HTERT RPE-1 (cell line): ENCODE results near the gene PCDHA8.
"Not testable (repeated sequence)": the region's sequence is repeated elsewhere in the genome, so short reads cannot be mapped to it uniquely, and the experiment has no call there.

Source experiments
- in situ Hi-C: fragments of 300-500 bp; cut with MboI; formaldehyde crosslinking; loops from 4 replicates; pipeline ENCODE4 v1.14.3; 2020; ENCODE audit warnings: low sequenced_read_pairs

Gene PCDHA8

DNA sequence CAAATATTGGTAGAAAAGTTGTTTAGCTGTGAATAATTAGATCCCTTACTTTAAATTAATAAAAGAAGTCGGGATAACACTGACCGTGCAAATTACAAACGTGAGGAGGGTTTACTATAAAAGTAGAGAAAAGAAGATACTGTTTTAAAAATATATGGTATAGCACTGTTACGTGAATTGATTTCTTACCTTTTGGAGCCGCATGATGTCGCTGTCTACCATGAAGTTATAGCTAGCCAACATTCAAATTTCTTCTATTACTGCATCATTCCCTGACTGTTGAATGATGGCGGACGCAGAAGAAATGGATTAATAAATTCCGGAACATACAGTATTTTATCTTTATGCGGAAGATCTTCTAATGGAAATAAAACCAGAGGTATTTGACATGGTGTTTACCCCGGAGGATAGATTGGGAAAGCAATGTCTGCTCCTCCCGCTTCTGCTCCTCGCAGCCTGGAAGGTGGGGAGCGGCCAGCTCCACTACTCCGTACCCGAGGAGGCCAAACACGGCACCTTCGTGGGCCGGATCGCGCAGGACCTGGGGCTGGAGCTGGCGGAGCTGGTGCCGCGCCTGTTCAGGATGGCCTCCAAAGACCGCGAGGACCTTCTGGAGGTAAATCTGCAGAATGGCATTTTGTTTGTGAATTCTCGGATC is 13.2 kb upstream of the PCDHA8 start, which contains the start of gene PCDHA6:
Gene PCDHA6 (plus strand): TSS at position 257 of the 658 bp plus-strand sequence. CDS start 132 bp downstream, at position 389.
- in situ Hi-C loops = no loop called here

DNA sequence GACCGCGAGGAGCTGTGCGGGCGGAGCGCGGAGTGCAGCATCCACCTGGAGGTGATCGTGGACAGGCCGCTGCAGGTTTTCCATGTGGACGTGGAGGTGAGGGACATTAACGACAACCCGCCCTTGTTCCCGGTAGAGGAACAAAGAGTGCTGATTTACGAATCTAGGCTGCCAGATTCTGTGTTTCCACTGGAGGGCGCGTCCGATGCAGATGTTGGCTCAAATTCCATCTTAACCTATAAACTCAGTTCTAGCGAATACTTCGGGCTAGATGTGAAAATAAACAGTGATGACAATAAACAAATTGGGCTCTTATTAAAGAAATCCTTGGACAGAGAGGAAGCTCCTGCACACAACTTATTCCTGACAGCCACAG is 12.6 kb upstream of the PCDHA8 start:
- in situ Hi-C loops = no loop called here

DNA sequence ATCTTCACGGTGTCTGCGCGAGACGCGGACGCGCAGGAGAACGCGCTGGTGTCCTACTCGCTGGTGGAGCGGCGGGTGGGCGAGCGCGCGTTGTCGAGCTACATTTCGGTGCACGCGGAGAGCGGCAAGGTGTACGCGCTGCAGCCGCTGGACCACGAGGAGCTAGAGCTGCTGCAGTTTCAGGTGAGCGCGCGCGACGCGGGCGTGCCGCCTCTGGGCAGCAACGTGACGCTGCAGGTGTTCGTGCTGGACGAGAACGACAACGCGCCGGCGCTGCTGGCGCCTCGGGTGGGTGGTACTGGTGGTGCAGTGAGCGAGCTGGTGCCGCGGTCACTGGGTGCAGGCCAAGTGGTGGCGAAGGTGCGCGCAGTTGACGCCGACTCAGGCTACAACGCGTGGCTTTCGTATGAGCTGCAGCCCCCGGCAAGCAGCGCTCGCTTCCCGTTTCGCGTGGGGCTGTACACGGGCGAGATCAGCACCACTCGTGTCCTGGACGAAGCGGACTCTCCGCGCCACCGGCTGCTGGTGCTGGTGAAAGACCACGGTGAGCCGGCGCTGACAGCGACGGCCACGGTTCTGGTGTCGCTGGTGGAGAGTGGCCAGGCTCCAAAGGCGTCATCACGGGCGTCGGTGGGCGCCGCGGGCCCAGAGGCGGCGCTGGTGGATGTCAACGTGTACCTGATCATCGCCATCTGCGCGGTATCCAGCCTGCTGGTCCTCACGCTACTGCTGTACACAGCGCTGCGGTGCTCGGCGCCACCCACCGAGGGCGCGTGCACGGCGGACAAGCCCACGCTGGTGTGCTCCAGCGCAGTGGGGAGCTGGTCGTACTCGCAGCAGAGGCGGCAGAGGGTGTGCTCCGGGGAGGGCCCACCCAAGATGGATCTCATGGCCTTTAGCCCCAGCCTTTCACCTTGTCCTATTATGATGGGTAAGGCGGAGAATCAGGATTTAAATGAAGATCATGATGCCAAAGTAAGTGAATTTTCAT is 11.2 kb upstream of the PCDHA8 start:
- in situ Hi-C loops = not testable (repeated sequence)

DNA sequence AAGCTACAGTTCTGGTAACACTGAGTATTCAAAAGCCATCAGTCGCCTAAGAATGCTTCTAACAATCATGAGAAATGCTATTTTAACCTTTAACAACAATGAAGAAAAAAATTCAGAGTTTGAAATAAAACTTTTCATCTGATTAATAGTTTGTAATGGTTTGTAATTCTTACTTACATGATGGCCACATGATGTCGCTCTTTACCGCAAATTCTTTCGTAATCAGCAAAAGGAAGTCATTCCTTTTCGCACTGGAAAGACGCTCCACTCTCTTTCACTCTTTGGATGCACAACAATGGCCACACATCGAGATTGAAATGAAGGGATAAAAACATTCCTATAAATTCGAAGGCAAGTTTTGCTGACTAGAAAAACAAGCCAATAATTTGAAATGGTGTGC is 7.0 kb upstream of the PCDHA8 start, which contains the start of gene PCDHA7:
Gene PCDHA7 (plus strand): TSS at position 277 of the 400 bp plus-strand sequence. CDS start 115 bp downstream, at position 392.
- in situ Hi-C loops = no loop called here

DNA sequence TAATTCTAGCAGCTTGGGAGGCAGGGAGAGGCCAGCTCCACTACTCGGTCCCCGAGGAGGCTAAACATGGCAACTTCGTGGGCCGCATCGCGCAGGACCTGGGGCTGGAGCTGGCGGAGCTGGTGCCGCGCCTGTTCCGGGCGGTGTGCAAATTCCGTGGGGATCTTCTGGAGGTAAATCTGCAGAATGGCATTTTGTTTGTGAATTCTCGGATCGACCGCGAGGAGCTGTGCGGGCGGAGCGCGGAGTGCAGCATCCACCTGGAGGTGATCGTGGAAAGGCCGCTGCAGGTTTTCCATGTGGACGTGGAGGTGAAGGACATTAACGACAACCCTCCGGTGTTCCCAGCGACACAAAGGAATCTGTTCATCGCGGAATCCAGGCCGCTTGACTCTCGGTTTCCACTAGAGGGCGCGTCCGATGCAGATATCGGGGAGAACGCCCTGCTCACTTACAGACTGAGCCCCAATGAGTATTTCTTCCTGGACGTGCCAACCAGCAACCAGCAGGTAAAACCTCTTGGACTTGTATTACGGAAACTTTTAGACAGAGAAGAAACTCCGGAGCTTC is 6.5 kb upstream of the PCDHA8 start:
- in situ Hi-C loops = not testable (repeated sequence)

DNA sequence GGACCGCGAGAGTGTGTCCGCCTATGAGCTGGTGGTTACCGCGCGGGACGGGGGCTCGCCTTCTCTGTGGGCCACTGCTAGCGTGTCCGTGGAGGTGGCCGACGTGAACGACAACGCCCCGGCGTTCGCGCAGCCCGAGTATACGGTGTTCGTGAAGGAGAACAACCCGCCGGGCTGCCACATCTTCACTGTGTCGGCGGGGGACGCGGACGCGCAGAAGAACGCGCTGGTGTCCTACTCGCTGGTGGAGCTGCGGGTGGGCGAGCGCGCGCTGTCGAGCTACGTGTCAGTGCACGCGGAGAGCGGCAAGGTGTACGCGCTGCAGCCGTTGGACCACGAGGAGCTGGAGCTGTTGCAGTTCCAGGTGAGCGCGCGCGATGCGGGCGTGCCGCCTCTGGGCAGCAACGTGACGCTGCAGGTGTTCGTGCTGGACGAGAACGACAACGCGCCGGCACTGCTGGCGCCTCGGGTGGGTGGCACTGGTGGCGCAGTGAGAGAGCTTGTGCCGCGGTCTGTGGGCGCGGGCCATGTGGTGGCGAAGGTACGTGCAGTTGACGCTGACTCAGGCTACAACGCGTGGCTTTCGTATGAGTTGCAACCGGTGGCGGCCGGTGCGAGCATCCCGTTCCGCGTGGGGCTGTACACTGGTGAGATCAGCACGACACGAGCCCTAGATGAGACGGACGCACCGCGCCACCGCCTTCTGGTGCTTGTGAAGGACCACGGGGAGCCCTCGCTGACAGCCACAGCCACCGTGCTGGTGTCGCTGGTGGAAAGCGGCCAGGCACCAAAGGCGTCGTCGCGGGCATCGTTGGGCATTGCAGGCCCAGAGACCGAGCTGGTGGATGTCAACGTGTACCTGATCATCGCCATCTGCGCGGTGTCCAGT is 5.1 kb upstream of the PCDHA8 start:
- in situ Hi-C loops = no loop called here

DNA sequence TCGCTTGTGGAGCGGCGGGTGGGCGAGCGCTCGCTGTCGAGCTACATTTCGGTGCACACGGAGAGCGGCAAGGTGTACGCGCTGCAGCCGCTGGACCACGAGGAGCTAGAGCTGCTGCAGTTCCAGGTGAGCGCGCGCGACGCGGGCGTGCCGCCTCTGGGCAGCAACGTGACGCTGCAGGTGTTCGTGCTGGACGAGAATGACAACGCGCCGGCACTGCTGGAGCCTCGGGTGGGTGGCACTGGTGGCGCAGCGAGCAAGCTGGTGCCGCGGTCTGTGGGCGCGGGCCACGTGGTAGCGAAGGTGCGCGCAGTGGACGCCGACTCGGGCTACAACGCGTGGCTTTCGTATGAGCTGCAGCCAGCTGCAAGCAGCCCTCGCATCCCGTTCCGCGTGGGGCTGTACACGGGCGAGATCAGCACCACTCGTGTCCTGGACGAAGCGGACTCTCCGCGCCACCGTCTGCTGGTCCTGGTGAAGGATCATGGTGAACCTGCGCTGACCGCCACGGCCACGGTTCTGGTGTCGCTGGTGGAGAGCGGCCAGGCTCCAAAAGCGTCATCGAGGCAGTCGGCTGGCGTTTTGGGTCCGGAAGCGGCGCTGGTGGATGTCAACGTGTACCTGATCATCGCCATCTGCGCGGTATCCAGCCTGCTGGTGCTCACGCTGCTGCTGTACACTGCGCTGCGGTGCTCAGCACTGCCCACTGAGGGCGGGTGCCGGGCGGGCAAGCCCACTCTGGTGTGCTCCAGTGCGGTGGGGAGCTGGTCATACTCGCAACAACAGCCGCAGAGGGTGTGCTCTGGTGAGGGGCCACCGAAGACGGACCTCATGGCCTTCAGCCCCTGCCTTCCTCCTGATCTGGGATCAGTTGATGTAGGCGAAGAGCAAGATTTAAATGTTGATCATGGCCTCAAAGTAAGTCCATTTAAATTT is 2.1 kb downstream of the PCDHA8 start:
- in situ Hi-C loops = no loop called here

DNA sequence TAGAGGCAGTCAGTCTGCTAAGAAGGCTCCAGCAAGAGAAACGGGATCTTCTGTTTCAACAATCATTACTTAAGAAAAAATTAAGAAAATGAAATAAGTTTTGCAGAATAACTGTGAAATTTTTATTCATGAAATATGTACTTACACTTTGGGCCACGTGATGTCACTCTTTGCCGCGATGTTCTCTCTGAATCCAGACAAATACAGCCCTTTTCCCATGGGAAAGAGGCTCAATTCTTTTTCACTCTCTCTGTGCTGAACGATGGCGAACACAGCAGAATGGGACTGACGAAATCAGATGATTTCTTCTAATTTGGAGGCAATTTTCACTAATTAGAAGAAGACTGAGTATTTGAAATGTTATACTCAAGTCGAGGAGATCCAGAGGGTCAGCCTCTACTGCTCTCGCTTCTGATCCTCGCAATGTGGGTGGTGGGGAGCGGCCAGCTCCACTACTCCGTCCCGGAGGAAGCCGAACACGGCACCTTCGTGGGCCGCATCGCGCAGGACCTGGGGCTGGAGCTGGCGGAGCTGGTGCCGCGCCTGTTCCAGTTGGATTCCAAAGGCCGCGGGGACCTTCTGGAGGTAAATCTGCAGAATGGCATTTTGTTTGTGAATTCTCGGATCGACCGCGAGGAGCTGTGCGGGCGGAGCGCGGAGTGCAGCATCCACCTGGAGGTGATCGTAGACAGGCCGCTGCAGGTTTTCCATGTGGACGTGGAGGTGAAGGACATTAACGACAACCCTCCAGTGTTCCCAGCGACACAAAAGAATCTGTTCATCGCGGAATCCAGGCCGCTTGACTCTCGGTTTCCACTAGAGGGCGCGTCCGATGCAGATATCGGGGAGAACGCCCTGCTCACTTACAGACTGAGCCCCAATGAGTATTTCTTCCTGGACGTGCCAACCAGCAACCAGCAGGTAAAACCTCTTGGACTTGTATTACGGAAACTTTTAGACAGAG is 7.4 kb downstream of the PCDHA8 start, which contains the start of gene PCDHA9:
Gene PCDHA9 (plus strand): TSS at position 244 of the 964 bp plus-strand sequence. CDS start 114 bp downstream, at position 358.
- in situ Hi-C loops = not testable (repeated sequence)

DNA sequence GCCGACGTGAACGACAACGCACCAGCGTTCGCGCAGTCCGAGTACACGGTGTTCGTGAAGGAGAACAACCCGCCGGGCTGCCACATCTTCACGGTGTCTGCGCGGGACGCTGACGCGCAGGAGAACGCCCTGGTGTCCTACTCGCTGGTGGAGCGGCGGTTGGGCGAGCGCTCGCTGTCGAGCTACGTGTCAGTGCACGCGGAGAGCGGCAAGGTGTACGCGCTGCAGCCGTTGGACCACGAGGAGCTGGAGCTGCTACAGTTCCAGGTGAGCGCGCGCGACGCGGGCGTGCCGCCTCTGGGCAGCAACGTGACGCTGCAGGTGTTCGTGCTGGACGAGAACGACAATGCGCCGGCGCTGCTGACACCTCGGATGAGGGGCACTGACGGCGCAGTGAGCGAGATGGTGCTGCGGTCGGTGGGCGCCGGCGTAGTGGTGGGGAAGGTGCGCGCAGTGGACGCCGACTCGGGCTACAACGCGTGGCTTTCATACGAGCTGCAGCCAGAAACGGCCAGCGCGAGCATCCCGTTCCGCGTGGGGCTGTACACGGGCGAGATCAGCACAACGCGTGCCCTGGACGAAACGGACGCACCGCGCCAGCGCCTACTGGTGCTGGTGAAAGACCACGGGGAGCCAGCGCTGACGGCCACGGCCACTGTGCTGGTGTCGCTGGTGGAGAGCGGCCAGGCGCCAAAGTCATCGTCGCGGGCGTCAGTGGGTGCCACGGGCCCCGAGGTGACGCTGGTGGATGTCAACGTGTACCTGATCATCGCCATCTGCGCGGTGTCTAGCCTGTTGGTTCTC is 9.0 kb downstream of the PCDHA8 start:
- in situ Hi-C loops = not testable (repeated sequence)

DNA sequence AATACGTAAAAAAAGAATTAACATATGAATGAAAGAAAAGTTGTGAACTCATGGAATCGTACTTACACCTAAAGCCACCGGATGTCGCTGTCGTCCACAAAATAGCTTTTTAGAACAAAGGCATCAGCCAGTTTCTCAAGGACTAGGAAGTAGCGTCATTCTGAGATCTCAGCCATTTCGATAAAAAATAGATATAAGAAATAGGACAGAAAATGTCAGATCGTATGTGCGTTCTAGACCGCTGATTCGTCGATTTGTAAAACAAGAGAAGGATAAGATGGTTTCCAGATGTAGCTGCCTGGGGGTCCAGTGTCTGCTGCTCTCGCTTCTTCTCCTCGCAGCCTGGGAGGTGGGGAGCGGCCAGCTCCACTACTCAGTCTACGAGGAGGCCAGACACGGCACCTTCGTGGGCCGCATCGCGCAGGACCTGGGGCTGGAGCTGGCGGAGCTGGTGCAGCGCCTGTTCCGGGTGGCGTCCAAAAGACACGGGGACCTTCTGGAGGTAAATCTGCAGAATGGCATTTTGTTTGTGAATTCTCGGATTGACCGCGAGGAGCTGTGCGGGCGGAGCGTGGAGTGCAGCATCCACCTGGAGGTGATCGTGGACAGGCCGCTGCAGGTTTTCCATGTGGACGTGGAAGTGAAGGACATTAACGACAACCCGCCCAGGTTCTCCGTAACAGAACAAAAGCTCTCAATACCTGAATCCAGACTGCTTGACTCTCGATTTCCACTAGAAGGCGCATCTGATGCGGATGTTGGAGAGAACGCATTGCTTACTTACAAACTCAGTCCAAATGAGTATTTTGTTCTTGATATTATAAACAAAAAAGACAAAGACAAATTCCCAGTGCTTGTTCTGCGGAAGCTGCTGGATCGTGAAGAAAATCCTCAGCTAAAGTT is 15.0 kb downstream of the PCDHA8 start, which contains the start of gene PCDHA10:
Gene PCDHA10 (plus strand): TSS at position 126 of the 903 bp plus-strand sequence. CDS start 152 bp downstream, at position 278.
- in situ Hi-C loops = no loop called here

DNA sequence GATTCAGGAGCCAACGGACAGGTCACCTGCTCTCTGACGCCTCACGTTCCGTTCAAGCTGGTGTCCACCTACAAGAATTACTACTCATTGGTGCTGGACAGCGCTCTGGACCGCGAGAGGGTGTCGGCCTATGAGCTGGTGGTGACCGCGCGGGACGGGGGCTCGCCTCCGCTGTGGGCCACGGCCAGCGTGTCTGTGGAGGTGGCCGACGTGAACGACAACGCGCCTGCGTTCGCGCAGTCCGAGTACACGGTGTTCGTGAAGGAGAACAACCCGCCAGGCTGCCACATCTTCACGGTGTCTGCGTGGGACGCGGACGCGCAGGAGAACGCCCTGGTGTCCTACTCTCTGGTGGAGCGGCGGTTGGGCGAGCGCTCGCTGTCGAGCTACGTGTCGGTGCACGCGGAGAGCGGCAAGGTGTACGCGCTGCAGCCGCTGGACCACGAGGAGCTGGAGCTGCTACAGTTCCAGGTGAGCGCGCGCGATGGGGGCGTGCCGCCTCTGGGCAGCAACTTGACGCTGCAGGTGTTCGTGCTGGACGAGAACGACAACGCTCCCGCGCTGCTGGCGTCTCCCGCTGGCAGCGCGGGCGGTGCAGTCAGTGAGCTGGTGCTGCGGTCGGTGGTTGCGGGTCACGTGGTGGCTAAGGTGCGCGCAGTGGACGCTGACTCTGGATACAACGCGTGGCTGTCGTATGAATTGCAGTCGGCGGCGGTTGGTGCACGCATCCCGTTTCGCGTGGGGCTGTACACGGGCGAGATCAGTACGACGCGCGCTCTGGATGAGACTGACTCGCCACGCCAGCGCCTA is 16.4 kb downstream of the PCDHA8 start:
- in situ Hi-C loops = no loop called here

DNA sequence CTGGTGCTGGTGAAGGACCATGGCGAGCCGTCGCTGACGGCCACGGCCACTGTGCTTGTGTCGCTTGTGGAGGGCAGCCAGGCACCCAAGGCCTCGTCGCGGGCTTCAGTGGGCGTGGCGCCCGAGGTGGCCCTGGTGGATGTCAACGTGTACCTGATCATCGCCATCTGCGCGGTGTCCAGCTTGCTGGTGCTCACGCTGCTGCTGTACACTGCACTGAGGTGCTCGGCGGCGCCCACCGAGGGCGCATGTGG is 16.9 kb downstream of the PCDHA8 start:
- in situ Hi-C loops = no loop called here

DNA sequence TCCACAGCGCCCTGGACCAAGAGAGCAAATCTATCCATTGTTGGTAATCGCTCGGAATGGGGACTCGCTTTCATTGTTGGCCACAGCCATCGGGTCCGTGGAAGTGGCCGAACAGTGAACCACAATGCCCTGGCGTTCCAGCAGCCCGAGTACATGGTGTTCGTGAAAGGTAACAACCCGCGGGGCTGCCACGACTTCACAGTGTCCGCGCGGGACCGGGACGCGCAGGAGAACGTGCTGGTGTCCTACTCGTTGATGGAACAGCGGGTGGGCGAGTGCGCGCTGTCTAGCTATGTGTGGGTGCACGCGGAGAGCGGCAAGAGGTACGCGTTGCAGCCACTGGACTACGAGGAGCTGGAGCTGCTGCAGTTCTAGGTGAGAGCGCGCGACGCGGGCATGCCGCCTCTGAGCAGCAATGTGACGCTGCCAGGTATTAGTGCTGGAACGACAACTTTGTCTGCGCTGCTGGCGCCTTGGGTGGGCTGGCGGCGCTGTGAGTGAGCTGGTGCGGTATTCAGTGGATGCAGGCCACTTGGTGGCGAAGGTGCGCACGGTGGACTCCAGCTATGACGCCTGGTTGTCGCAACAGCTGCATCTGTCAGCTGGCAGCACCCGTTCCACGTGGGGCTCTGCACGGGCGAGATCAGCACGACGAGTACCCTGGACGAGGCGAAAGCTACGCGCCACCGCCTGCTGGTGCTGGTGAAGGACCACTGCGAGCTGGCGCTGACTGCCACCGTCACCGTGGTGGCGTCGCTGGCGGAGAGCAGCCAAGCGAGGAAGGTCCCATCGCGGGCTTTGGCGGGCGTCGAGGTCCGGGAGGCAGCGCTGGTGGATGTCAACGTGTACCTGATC is 21.7 kb downstream of the PCDHA8 start:
- in situ Hi-C loops = no loop called here

DNA sequence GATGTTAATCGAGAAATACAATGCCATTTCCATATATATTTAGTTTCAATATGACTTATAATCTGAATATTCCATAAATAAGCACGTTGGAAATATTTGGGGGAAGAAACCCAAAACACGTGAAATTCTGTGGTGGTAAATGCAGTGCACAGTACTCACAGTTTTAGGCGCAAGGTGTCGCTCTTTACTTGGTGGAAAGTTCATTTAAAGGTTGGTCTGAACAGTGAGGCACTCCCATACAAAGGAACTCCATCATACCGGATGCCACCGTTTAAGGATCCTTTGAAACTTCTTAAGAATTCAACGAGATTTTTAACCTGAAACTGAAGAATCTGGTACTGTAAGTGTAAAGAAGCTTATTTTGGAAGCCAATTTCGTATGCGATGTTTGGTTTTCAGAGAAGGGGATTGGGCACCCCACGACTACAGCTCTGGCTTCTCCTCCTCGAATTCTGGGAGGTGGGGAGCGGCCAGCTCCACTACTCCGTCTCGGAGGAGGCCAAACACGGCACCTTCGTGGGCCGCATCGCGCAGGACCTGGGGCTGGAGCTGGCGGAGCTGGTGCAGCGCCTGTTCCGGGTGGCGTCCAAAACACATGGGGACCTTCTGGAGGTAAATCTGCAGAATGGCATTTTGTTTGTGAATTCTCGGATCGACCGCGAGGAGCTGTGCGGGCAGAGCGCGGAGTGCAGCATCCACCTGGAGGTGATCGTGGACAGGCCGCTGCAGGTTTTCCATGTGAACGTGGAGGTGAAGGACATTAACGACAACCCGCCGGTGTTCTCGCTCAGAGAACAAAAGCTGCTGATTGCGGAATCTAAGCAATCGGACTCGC is 28.0 kb downstream of the PCDHA8 start, which contains the start of gene PCDHA11:
Gene PCDHA11 (plus strand): TSS at position 237 of the 834 bp plus-strand sequence. CDS start 147 bp downstream, at position 384.
- in situ Hi-C loops = no loop called here
